Measurements from ENCODE around the gene ZMIZ1.
"Not testable (repeated sequence)": the region's sequence is repeated elsewhere in the genome, so short reads cannot be mapped to it uniquely, and the experiment has no call there.

Gene ZMIZ1

DNA sequence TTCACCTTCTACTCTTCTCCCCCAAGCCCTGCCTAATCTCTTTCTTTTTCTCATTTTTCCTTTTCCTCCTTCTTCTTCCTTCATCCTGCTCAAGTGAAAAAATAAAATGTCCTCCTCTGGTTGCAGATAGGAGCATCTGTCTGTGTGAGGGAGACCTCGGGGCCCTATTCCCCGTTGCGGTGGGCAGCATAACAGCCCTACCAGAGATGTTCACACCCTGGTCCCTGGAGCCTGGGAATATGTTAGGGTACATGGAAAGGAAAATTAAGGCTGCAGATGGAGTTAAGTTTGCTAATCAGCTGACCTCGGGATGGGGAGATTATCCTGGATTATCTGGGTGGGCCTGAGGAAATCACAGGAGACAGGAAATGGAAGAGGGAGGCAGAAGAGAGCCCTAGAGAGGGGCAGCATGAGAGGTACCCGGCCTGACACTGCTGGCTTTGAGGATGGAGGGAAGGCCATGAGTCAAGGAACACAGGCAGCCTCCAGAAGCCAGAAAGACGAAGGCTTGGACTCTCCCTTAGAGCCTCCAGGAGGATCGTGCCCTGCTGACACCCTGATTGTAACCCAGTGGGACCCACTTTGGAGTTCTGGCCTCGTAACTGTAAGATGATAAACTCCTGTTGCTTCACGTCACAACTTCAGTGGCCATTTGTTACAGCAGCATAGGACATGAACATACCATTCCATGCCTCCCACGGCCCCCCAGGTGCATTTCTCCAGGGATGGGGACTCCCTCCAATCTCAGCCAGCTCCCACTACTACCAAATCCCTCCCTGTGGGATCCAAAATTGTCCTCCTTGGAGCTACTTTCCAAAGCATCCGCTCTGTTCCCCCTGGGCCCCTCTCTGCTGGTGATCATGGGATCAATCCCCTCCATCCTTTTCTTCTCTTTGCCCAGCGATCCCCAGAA, 39.0 kb upstream of the ZMIZ1 start:
- DNase-seq (ENCODE audit: low spot score): no peak

DNA sequence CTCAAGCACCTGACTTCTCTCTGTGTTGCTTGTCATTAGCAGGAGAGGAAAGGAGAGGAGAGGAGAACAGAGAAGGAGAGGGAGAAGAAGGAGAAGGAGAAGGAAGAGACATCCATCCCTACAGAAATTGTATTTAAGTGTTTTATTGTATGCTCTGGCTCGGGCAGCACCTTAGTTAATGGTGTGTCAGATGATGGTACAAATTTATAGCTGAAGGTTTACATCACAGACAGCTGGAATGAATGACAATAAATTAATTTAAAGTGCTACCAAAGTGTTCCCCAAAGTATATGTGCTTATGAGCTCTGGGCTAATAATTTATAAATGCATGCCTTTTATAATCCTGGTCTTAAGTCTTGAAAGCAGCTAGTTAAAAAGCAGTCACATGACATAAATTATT, 38.1 kb upstream of the ZMIZ1 start:
- DNase-seq (ENCODE audit: low spot score): no peak

DNA sequence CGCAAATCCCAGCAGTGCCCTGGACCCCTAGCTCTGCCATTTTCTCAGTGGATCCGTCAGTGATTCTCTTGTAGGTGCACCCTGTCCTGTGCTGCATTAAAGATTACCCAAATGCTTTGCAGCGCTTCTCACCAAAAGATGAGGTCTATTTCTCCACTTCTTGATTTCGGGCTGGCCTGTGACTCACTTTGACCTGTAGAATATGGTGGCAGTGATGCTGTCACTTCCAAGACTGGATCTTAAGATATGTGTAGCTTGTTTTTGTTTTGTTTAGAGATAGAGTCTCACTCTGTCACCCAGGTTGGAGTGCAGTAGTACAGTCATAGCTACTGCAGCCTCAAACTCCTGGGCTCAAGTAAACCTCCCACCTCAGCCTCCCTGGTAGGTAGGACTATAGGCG, 37.0 kb upstream of the ZMIZ1 start:
- no peak for DNase-seq (ENCODE audit: low spot score)

DNA sequence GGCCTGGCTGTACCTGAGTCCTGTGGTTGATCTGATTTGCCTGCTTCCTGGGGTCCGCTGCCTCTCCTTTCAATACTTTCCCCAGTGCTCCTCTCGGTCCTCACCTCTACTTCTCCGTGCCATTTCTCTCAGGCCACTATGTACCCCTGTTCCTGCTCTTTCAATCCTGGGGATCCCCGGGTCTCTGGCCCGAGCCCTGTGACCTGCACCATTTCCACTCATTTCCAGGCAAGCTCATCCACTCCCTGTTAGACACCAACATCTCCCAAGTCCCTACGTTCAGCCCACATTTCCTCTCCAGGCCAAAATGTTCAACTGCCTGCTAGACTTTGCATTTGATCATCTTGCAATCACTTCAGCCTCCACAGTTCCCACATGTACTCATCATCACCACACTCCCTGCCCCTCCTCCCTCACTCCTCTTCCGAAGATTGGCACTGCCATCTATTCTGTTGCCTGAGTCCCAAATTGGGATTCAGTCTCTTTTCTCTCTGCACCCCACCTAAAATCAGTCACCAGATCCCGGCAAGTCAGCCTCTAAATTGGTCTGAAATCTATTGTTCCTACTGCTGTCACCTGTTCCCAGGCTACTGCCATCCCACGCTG, 34.4 kb upstream of the ZMIZ1 start:
- DNase-seq (ENCODE audit: low spot score): no peak

DNA sequence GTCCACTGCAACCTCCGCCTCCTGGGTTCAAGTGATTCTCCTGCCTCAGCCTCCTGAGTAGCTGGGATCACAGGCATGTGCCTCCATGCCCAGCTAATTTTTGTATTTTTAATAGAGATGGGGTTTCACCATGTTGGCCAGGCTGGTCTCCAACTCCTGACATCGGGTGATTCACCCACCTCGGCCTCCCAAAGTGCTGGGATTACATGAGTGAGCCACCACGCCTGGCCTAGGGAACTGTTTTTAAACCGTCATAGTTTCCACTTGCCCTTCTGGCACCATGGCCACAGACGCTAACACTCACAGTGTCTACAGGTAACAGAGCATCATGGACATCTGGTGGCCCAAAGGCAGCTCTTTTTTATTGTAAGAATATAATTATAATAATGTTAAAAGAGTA, 32.4 kb upstream of the ZMIZ1 start:
- DNase-seq (ENCODE audit: low spot score): not testable (repeated sequence)

DNA sequence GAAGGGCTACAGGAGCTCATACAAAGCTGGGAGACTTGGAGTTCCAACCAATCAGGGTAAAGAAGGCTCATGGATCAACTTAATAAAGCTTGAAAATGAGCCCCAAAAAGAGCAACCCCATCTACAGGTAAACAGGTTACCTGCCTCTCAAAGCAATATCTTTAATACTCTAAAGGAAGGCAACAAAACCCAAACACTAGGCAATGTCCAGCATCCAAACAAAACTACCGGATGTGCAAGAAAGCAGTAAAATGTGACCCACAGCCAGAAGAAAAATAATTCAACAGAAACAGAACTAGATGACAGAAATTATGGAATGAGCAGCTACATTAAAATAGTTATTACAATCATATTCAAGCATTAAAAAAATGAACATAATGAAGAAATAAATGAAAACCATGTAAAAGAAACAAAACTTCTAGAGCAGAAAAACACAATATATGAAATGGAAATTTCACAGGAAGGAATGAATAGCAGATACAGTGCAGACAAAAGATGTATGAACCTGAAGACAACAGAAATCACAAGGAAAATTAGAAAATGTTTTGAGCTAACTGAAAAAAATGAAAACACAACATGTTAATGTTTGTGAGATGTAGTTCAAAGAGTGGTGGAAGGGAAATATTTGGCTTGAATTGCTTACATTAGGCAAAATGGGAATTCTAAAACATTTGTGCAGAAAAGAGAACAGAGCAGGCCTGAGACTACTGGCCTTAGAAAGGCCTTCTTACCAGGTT, 30.5 kb upstream of the ZMIZ1 start:
- no peak for DNase-seq (ENCODE audit: low spot score)

DNA sequence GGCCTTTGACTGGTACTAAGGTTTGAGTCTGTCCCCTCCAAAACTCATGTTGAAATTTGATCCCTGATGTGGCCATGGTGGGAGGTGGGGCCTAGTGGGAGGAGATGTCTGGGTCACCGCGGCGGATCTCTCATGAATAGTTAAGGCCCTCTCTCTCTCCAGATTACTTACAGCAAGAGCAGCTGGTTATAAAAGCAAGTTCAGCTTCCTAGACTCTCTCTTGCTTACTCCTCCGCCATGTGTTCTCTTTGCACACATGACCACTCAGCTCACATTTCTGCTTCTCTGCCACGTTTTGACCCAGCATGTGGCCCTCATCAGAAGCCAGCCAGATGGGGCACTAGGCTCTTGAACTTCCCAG, 29.9 kb upstream of the ZMIZ1 start:
- DNase-seq (ENCODE audit: low spot score): no peak

DNA sequence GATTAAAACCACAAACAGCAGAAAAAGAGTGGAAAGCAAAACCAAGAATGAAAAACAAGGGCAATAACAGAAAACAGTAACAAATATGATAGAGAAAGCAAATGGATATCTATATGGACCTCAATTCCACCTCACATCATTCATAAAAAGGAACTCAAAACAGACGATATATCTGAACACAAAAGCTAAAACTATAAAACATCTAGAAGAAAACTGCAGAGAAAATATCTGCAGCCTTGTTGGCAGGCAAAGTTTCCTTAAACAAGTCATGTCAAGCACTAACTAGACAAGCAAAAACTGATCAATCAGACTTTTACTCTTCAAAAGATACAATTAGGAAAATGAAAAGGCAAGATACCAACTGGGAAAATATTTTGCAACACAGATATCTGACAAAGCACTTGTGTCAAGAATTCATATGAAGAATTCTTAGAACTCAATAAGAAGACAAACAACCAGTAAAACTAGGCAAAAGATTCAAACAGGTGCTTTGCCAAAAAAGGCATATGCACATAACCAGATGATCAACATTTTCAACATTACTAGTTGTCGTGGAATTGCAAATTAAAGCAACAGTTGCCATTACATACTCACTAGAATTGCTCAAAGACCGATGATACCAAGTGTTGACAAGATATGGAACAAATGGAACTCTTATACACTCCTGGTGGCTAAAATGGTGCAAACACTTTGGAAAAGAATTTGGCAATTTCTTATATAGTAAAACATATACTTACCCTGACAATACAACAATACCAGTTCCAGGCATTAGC, 25.9 kb upstream of the ZMIZ1 start:
- no peak for DNase-seq (ENCODE audit: low spot score)

DNA sequence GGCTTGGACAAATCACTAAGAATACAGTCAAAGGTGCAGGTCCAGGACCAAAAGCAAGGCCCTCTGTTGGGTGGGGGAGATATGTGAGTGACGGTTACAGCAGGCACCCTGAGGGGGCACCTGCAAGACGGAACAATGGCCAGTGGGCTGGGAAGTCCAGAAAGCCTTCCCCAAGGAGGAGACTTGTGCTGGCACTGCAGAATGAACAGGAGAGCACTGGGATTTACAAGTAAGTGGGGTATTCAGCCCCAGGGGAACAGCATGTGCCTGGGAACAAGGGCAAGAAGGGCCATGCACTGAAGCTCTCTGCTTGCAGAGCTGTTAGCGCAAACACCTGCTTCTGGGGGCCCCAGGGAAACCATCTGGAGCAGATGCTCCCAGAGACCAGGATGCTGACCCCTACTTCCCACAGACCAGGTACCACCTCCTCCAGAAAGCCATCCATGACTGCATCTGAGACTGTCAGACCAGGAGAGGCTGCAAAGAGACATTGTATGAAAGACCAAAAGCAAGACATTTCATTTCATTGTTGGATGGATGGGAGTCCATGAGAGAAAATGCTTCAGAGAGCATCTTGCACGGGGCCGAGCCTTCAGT, 24.6 kb upstream of the ZMIZ1 start:
- DNase-seq (ENCODE audit: low spot score): no peak

DNA sequence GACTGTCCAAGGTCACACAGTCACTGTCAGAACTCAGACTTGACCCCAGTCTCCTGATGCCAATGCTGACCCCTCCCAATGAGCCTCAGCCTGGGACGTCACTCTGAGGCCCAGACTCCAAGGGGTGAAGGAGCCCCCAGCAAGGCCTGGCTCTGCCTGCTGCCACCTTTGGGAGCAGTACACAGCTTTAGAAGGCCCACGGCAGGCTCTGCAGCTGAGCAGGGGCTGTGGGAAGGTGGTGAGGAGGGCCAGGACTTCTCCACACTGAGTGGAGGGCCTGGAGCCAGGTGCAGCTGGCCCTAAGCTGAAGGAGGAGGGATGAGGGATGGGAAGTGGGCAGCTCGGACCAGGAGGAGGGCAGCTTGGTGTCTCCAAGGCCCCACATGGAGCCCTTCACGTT, 23.9 kb upstream of the ZMIZ1 start:
- no peak for DNase-seq (ENCODE audit: low spot score)

DNA sequence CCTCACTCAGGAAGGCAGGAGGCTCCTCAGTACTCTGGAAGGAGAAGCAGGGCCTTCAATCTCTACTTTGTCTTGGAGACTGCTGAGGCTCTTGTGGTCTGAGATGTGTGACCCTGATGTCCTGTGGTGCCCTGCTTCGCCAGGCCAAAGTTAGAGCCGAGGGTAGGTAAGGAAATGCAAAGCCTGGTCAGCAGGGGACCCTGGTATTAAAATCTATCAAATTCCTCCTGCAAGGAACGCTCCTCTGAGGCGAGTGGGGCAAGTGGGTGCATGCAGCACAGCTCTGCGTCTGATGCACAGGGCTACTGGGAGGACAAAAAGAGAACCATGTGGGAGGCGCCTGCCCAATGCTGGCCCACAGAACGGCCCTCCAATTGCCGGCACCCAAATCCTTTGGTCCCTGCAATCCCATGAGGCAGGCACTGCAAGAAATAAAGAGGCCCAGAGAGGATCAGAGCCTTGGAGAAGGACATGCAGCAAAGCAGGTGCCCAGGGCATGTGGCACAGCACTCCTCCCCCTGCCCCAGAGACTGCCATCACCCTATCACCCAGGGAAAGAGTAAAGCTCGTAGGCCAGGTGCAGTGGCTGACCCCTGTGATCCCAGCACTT, 23.1 kb upstream of the ZMIZ1 start:
- no peak for DNase-seq (ENCODE audit: low spot score)

DNA sequence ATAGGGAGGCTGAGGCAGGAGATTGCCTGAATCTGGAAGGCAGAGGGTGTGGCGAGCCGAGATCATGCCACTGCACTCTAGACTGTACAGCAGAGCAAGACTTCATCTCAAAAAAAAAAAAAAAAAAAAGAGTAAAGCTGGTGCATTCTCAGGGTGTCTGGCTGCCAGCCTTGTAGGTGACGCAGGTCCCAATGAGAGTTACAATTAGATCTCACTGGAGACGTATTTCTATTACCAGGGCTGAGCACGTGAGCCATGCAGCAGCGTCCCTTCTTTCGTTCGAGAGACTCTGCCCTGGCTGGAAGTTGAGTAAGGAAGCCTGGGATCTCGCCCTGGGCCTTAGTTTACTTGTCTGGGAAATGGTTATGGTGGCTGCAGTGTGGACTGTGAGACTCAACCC, 22.4 kb upstream of the ZMIZ1 start:
- no peak for DNase-seq (ENCODE audit: low spot score)

DNA sequence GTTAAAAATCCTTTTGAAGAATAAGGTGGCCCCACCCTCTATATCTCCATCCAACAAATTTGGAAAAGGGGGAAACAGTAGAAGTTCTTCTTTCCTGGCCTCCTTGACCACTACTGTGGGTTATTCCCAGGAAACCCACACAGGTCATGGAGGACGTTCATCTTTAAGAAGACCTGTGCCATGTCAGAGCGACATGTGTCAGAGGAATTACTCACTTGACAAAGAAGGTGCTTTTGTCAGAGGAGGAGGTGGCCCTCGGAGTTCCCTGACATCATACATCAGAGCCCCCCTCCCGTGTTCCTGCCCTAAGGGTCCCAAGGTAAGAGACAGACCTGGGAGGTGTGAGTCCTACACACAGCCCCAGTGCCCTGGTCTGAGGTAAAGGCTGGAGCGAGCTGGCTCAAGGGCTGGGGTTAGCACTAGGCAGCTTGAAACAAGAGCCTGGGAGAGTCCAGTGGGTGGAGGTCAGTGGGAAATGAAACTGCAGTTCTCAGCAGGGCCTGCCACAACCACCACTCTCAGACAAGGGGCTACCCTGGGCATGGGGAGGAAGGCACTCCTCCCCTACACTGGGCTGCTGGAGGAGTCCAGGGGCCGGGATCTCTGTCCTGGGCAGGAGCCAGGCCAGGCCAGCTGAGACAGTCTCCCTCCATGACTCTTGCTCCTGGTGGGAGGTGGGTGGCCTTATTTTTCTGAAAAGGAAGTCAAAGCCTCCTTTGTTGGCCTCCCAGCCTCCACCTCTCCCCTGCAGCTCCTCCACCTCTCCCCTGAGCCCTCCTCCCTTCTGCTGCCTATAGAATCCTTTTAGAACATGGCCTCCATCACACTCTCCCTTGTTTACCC, 21.8 kb upstream of the ZMIZ1 start:
- DNase-seq (ENCODE audit: low spot score): no peak

DNA sequence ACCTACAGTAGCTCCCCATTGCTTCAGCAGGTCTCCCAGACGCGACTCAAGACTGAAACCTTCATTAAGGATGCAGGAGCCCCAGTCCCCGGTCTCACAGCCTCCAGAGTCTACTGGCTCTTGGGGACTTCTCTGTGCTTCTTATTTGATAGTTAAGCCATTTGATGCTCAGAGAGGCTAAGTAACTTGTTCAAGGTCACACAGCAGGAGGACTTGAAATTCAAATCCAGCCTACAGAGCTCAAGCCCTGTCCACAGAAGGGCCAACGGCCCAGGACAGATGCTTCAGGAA, 21.2 kb upstream of the ZMIZ1 start:
- DNase-seq (ENCODE audit: low spot score): no peak

DNA sequence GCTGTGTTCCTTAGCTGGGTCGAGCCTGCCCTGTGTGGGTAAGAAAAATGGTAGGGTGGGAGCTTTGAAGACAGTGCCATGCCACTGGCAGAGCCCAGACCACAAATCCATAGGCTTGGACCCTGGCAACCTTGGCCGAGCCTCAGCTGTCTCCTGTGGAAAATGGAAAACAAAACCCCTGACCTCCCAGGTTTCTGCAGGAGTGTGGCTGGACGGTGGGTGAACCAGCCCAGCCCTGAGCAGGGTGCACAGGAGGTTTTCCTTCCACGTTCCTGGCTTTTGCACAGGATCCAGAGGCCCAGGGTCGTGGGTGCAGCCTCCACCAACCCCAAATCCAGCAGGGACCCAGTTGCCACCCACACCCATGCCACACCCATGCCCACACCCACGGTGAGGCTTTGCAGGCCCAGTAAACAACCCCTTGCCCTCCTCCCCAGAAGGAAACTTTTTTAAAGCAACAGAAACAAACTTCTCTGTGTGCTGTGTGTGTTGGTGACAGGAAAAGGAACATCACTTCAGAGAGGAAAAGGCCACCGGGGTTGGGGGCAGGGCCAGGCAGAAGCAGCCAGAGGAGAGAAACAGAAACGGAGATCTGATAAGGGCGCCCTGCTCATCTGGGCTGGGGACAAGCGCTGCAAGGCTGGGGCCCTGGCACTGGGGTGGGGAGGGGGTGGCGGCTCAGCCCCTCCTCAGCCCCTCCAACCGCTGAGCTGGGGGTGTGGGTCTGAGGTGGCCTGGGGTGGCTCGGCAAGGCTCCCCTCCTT, 20.7 kb upstream of the ZMIZ1 start:
- DNase-seq (ENCODE audit: low spot score): no peak

DNA sequence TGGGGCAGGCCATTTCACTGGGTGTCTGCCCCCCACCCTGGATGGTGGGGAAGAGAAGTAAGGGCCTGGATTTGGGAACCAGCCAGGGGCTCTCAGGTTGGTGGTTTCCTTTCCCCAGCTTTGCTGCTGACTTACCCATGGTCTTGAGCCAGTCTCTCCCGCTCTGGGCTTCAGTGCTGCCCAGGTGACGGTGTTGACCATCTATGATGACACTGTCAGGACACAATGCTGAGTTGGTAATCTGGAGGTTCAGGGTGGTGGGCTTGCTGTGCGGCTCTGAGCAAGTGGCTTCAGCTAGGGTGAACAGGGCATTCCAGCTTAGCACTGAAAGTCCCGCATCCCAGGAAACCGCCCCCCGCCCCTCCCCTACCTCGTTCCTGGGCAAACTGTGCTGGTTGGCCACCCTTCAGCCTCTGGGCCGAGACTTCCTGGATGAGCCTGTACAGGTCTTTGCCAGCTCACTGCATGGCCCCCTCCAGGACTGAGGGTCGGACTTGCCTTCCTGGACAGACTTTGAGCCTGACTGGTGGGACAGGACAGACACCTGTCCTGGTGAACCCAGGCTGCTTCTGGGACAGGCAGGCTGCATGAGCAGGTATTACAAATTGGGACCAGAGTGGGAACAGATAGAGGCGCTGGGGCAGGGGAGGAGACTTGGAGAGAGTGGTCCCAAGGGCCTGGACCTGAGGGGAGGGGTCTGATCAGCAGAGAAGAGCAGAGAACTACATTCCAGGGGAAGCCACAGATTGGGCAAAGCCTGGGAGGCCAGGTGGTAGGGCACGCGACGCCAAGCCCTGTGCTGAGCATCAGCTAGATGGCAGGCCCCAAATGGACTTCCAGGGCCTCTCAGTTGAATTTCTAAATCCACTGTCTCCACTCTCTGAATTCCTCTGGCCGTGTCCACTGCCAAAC, 19.9 kb upstream of the ZMIZ1 start:
- no peak for DNase-seq (ENCODE audit: low spot score)

DNA sequence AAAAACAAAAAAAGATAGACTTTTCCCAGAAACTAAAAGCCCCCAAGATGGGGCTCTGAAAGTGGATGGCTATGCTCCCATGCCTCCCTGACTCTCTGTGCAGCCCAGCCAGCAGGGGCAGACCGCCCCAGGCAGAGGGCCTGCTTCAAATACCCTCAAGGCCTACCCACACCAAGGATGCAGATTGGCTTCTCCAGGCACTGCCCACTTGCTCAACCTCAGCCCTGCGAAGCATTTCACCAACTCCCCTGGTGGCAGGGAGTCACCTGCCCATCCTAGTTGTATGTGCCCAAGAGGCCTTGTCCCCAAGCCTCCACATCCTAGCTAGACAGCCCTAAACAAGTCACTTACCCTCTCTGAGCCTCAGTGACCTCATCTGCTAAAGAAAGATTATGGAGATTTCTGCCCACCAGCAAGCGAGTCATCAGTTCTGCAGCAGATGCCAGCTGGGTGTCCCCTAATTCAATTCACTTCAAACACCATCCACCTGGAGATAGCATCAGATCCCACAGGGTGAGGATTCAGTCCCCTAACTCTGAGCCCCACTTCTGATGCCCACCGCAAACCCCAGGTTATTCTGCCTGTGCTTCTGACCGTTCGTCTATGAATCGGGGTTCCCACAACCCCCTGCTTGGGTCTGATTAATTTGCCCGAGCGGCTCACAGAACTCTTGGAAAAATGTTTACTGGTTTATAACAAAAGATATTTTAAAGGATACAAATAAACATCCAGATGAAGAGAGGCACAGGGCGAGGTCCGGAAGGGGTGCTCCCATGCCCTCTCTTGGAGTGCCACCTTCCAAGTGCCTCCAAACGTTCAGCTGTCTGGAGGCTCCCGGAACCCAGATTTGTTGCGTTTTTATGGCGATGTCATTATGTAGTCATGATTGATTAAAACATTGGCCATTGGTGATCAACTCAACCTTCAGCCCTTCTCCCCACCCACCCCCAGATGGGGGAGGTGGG, 18.6 kb upstream of the ZMIZ1 start:
- DNase-seq (ENCODE audit: low spot score): no peak
